GM12878 (cell line): ENCODE results near the gene PNMA1. TPM values are rescaled to one million over a fixed set of nuclear protein-coding genes. Genes with fewer than 3 reads are reported as not detected.
A peak's percentile ranks its signal among the peaks of the same experiment; 100 is the strongest.

ENCODE experiments used
- ATAC-seq: fragments of 200-7000 bp; cut with Tn5 transposase; 3 replicates; pipeline ENCODE4 v1.9.1; 2020; ENCODE audit warnings: mild to moderate bottlenecking, moderate library complexity
- BruUV-seq: library from RNA; stranded (reverse); fragments of 400-500 nt; replicated peaks from 2 replicates; lab custom pipeline; 2021; lab: Mats Ljungman, UMichigan
- CTCF ChIA-PET: fragments of 300-600 bp; sonication (Branson Sonifier 250); formaldehyde crosslinking; extraction: SDS; loops from one replicate; lab custom pipeline; 2021; ENCODE audit warnings: inconsistent platforms; lab: Yijun Ruan, JAX
- POLR2A ChIA-PET: fragments of 350-600 bp; formaldehyde crosslinking; extraction: SDS; loops from one replicate; lab custom pipeline; 2021; ENCODE audit warnings: inconsistent platforms; lab: Charles Lee
- RAD21 ChIA-PET: fragments of 300-600 bp; sonication (Branson Sonifier 250); formaldehyde crosslinking; loops from one replicate; lab custom pipeline; 2023; ENCODE audit warnings: antibody characterized with exemption; ENCODE audit not compliant: unreplicated experiment; lab: Charles Lee
- SMC1A ChIA-PET: fragments of 300-600 bp; sonication (Branson Sonifier 250); formaldehyde crosslinking; loops from one replicate; lab custom pipeline; 2023; ENCODE audit not compliant: unreplicated experiment, uncharacterized antibody; lab: Charles Lee
- DNase-seq: peaks from one replicate; pipeline ENCODE4 v3.0.0-alpha.2; 2011; ENCODE audit warnings: low read depth, low spot score
- FAIRE-seq: peaks from 3 replicates; lab custom pipeline; 2011; peaks lifted over from hg19 to GRCh38; lab: Jason Lieb, UNC
- H2AFZ ChIP-seq: 2 replicates; pipeline ENCODE4 v1.6.0; 2011; ENCODE audit warnings: low read depth, low read length, control low read depth; ENCODE audit not compliant: control insufficient read depth
- H3K27ac ChIP-seq: 2 replicates; pipeline ENCODE4 v1.5.1; 2011; ENCODE audit warnings: control low read depth; ENCODE audit not compliant: control insufficient read depth, insufficient read depth
- H3K27me3 ChIP-seq, 2 experiments: replicated peaks in 1 of 2; 2 replicates each; pipeline versions ENCODE4 v1.6.0 to v1.6.1; 2011; ENCODE audit warnings: low read length in 1 of 2; ENCODE audit not compliant: control insufficient read depth in 2 of 2, insufficient read depth in 2 of 2
- H3K36me3 ChIP-seq, 2 experiments: 2 replicates each; pipeline ENCODE4 v1.5.1; 2011; ENCODE audit warnings: low read length in 1 of 2; ENCODE audit not compliant: control insufficient read depth in 2 of 2, insufficient read depth in 2 of 2
- H3K4me1 ChIP-seq: 2 replicates; pipeline ENCODE4 v1.6.1; 2011; ENCODE audit warnings: mild to moderate bottlenecking, low read length, moderate library complexity, mixed read lengths; ENCODE audit not compliant: control insufficient read depth, insufficient read depth
- H3K4me2 ChIP-seq: 2 replicates; pipeline ENCODE4 v1.6.0; 2011; ENCODE audit warnings: control low read depth; ENCODE audit not compliant: control insufficient read depth, insufficient read depth
- H3K4me3 ChIP-seq: fragments of 200-600 bp; sonication (generic); 2 replicates; pipeline ENCODE4 v1.5.1; 2016
- H3K79me2 ChIP-seq: 2 replicates; pipeline ENCODE4 v1.6.0; 2011; ENCODE audit warnings: low read length; ENCODE audit not compliant: control insufficient read depth, insufficient read depth
- H3K9ac ChIP-seq: 2 replicates; pipeline ENCODE4 v1.8.0; 2011; ENCODE audit warnings: low read length, control low read depth, mixed read lengths; ENCODE audit not compliant: control insufficient read depth, insufficient read depth
- H3K9me3 ChIP-seq: replicated peaks from 3 replicates; pipeline ENCODE4 v1.5.1; 2011; ENCODE audit warnings: mild to moderate bottlenecking, low read length; ENCODE audit not compliant: control insufficient read depth, insufficient read depth
- H4K20me1 ChIP-seq: 2 replicates; pipeline ENCODE4 v1.6.0; 2011; ENCODE audit not compliant: control insufficient read depth, insufficient read depth
- CREB1 ChIP-seq: IDR thresholded peaks from 2 replicates; pipeline ENCODE4 v1.6.1; 2012; ENCODE audit warnings: low read depth, mild to moderate bottlenecking, inconsistent platforms
- DPF2 ChIP-seq: fragments of 450-650 bp; IDR thresholded peaks from 2 replicates; pipeline ENCODE4 v1.6.1; 2017; ENCODE audit warnings: mild to moderate bottlenecking
- EGR1 ChIP-seq, 2 experiments: IDR thresholded peaks; 1 replicate in 1 of 2; 2 replicates in 1 of 2; pipeline ENCODE4 v1.6.1; 2011 to 2012; ENCODE audit warnings: low read depth in 2 of 2, low read length in 2 of 2, borderline replicate concordance in 1 of 2, mild to moderate bottlenecking in 1 of 2, moderate library complexity in 1 of 2
- JUND ChIP-seq: IDR thresholded peaks from 2 replicates; pipeline ENCODE4 v1.6.1; 2012; ENCODE audit warnings: low read depth, mild to moderate bottlenecking, low read length, improper control_type of control experiment, moderate library complexity
- MEF2B ChIP-seq: fragments of 450-650 bp; IDR thresholded peaks from 2 replicates; pipeline ENCODE4 v1.6.1; 2018; ENCODE audit warnings: mild to moderate bottlenecking, moderate library complexity; ENCODE audit not compliant: partially characterized antibody, poor library complexity, severe bottlenecking
- MTA3 ChIP-seq: IDR thresholded peaks from 2 replicates; pipeline ENCODE4 v1.6.1; 2012; ENCODE audit warnings: low read length, inconsistent platforms, borderline replicate concordance
- NFXL1 ChIP-seq: fragments of 450-650 bp; IDR thresholded peaks from 2 replicates; pipeline ENCODE4 v1.6.1; 2017; ENCODE audit warnings: antibody characterized with exemption, mild to moderate bottlenecking, borderline replicate concordance
- NFYA ChIP-seq: IDR thresholded peaks from 2 replicates; pipeline ENCODE4 v1.6.1; 2011; ENCODE audit warnings: low read depth, mild to moderate bottlenecking, low read length, improper control_type of control experiment, borderline replicate concordance
- NFYB ChIP-seq: IDR thresholded peaks from 2 replicates; pipeline ENCODE4 v1.6.1; 2011; ENCODE audit warnings: low read depth, mild to moderate bottlenecking, low read length, improper control_type of control experiment, moderate library complexity; ENCODE audit not compliant: insufficient read depth
- POLR2AphosphoS2 ChIP-seq: IDR thresholded peaks from 2 replicates; pipeline ENCODE4 v1.6.1; 2011; ENCODE audit warnings: low read depth, mild to moderate bottlenecking, low read length, improper control_type of control experiment, moderate library complexity
- SIN3A ChIP-seq: IDR thresholded peaks from 2 replicates; pipeline ENCODE4 v1.6.1; 2012; ENCODE audit warnings: low read depth, low read length, improper control_type of control experiment
- SREBF1 ChIP-seq: IDR thresholded peaks from 2 replicates; pipeline ENCODE4 v1.6.1; 2012; ENCODE audit warnings: mild to moderate bottlenecking, low read length
- SUZ12 ChIP-seq: fragments of 200-600 bp; sonication (generic); IDR thresholded peaks from one replicate; pipeline ENCODE4 v1.6.1; 2018; ENCODE audit warnings: antibody characterized with exemption, mild to moderate bottlenecking; ENCODE audit not compliant: unreplicated experiment
- ZNF217 ChIP-seq: fragments of 450-650 bp; IDR thresholded peaks from 2 replicates; pipeline ENCODE4 v1.6.1; 2017; ENCODE audit warnings: antibody characterized with exemption, mild to moderate bottlenecking
- ZSCAN29 ChIP-seq: fragments of 450-650 bp; IDR thresholded peaks from 2 replicates; pipeline ENCODE4 v1.6.1; 2017; ENCODE audit warnings: mild to moderate bottlenecking, moderate library complexity
- in situ Hi-C: fragments of 300-500 bp; cut with MboI; formaldehyde crosslinking; loops from 9 replicates; pipeline ENCODE4 v1.14.3; 2018; ENCODE audit warnings: mixed read lengths
- intact Hi-C: fragments of 100-400 bp; cut with micrococcal nuclease; formaldehyde crosslinking; loops from one replicate; pipeline ENCODE4 v1.14.2; 2022; ENCODE audit not compliant: unreplicated experiment
- polyA plus RNA-seq, 11 experiments: library from polyadenylated mRNA; depleted of rRNA in 4 of 11; unstranded in 6 of 11; stranded (reverse) in 5 of 11; fragments of >200 nt; fragmentation: Nextera tagmentation in 4 of 11; fragmentation: Illumina TruSeq in 1 of 11; extraction: Ambion mirVana in 4 of 11; extraction: Trizol in 1 of 11; gene quantifications; 1 replicate in 1 of 11; 2 replicates in 10 of 11; pipeline versions ENCODE4 v1.2.1 to v1.2.3, GENCODE V29; 2011 to 2016; ENCODE audit warnings: inconsistent platforms in 2 of 11, missing spikeins in 2 of 11, low read depth in 1 of 11
- total RNA-seq, 4 experiments: library from RNA; depleted of rRNA in 3 of 4; stranded (reverse); fragments of >200 nt in 3 of 4; fragmentation: Illumina TruSeq in 1 of 4; extraction: Trizol in 1 of 4; gene quantifications; 2 replicates each; pipeline versions ENCODE4 v1.2.1 to v1.2.3, GENCODE V29; 2013 to 2021
- TF ChIP-seq, protein P1 (sequence below): IDR thresholded peaks from 2 replicates; pipeline ENCODE4 v1.6.1; 2011; ENCODE audit warnings: borderline replicate concordance, low read depth, mild to moderate bottlenecking, moderate library complexity, low read length; ENCODE audit not compliant: insufficient read depth, poor library complexity, severe bottlenecking
- TF ChIP-seq, protein P2 (sequence below): IDR thresholded peaks from 2 replicates; pipeline ENCODE4 v1.6.1; 2012; ENCODE audit warnings: low read depth, low read length, improper control_type of control experiment

Gene PNMA1
- total and polyA plus RNA-seq, 10 of the 15 experiments (the other 5 are each of a cell fraction or from before 2014, with no cell fraction given) = 1.8 to 39.3 (median 11.1) TPM

DNA sequence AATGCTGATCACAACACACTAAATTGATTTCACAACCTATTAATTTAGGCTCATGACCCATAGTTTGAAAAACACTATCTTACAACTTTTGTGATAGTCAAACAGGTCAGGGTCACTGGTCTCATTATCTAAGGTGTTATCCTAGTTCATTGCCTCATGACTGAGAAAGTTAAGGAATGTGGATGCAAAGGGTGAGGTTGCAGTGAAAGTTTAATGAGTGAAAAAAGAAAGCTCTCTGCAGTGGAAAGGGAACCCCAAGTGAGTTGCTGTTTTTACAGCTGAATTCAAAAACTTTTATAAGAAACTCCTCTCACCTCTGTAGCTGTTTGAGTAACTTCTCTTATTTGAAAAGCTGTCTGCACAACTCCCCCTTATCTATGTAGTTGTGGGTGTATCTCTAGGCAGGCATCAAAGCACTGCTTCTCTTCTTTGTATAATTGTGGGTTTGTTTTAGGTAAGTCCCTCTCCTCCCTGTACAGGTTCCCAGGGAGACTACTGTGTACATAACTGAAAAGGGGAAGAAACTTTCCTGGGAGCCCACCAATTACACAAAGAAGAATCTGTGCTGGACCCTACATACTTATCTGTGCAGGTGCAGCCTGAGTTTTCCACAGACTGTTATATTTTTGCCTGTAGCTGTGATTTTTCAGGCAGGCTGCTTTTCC, 50.5 kb downstream of the PNMA1 start:
- H3K27ac ChIP-seq = peak overlapping the region; percentile 44
- H3K9ac ChIP-seq = no peak overlapping the region
- ChIA-PET SMC1A (interaction anchor here (0.6 to 1.5 kb wide), 3 partner anchors 13 to 64 kb away, joined by 3 to 5 read pairs (median 4); no protein-coding TSS in a partner anchor), CTCF (interaction anchor here (0.9 to 2.3 kb wide), 6 partner anchors 10 to 555 kb away, joined by 3 to 5 read pairs (median 3); no protein-coding TSS in a partner anchor), POLR2A (interaction anchor here (0.5 to 1.7 kb wide), 3 partner anchors 48 to 218 kb away, joined by 3 to 6 read pairs (median 4); no protein-coding TSS in a partner anchor), RAD21 (interaction anchor here (0.7 to 1.1 kb wide), 5 partner anchors 18 to 188 kb away, joined by 3 to 5 read pairs (median 3); partner anchors contain the start of genes DNAL1 and PTGR2)
- no TSS peak for BruUV-seq
- H3K4me1 ChIP-seq = no peaks in the 10 kb centered on the region; the same call in 1 of the 2 replicates
- H3K36me3 ChIP-seq = no peaks in the 10 kb centered on the region
- H3K4me2 ChIP-seq = 0 out of 2 replicates have a peak overlapping the region, but pooled peaks have one; percentile 33
- no peaks in the 10 kb centered on the region for H4K20me1 ChIP-seq
- intact Hi-C loops (loop anchor here (5.0 kb wide), 1 partner anchor 34 kb away; no protein-coding TSS in a partner anchor), in situ Hi-C loops (no loop called here)
- H3K79me2 ChIP-seq = no peaks in the 10 kb centered on the region
- no peak overlapping the region; the same call in 1 of the 2 replicates for H2AFZ ChIP-seq
- ATAC-seq (peak; percentile 93), FAIRE-seq (peak; percentile 65), DNase-seq (peak; percentile 28)
- no peaks in the 10 kb centered on the region for H3K9me3 ChIP-seq
- H3K27me3 ChIP-seq = no peaks in the 10 kb centered on the region
- H3K4me3 ChIP-seq = no peak overlapping the region
- no peak for TF ChIP-seq JUND
- TF ChIP-seq SUZ12 = no peak
- TF ChIP-seq ZNF217 = no peak
- TF ChIP-seq NFYA = no peak
- TF ChIP-seq SIN3A = no peak
- TF ChIP-seq, protein P1, sequence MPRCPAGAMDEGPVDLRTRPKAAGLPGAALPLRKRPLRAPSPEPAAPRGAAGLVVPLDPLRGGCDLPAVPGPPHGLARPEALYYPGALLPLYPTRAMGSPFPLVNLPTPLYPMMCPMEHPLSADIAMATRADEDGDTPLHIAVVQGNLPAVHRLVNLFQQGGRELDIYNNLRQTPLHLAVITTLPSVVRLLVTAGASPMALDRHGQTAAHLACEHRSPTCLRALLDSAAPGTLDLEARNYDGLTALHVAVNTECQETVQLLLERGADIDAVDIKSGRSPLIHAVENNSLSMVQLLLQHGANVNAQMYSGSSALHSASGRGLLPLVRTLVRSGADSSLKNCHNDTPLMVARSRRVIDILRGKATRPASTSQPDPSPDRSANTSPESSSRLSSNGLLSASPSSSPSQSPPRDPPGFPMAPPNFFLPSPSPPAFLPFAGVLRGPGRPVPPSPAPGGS = no peak
- TF ChIP-seq POLR2AphosphoS2 = no peak
- TF ChIP-seq MTA3 = no peak
- TF ChIP-seq NFXL1 = no peak
- TF ChIP-seq, protein P2, sequence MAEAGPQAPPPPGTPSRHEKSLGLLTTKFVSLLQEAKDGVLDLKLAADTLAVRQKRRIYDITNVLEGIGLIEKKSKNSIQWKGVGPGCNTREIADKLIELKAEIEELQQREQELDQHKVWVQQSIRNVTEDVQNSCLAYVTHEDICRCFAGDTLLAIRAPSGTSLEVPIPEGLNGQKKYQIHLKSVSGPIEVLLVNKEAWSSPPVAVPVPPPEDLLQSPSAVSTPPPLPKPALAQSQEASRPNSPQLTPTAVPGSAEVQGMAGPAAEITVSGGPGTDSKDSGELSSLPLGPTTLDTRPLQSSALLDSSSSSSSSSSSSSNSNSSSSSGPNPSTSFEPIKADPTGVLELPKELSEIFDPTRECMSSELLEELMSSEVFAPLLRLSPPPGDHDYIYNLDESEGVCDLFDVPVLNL = no peak
- TF ChIP-seq NFYB = no peak
- TF ChIP-seq DPF2 = peak; percentile 36; the same call in 1 of the 2 replicates
- no peak for TF ChIP-seq CREB1
- peak; percentile 58 for TF ChIP-seq MEF2B
- TF ChIP-seq EGR1 (IDR thresholded peaks at IDR 0.05; ENCODE audit: borderline replicate concordance in 1 of 2, low read depth in 2 of 2, low read length in 2 of 2) = no peak
- no peak for TF ChIP-seq ZSCAN29
- TF ChIP-seq SREBF1 = no peak
